RWPE2 (cell line): ENCODE results near the gene RRM2.
A peak's percentile ranks its signal among the peaks of the same experiment; 100 is the strongest.

Source experiments
- ATAC-seq: fragments of 200-7000 bp; cut with Tn5 transposase; 3 replicates; pipeline ENCODE4 v1.9.1; 2021; ENCODE audit warnings: low read depth
- DNase-seq: peaks from one replicate; pipeline ENCODE4 v3.0.0-alpha.2; 2020; ENCODE audit warnings: low spot score
- H3K27ac ChIP-seq: fragments of 450-650 bp; 2 replicates; pipeline ENCODE4 v1.5.1; 2017; ENCODE audit warnings: mild to moderate bottlenecking; ENCODE audit not compliant: poor library complexity, severe bottlenecking
- H3K27me3 ChIP-seq: fragments of 250-450 bp; sonication (Bioruptor Pico); 2 replicates; pipeline ENCODE4 v1.5.1; 2021; ENCODE audit warnings: mild to moderate bottlenecking, moderate library complexity; ENCODE audit not compliant: insufficient read depth, poor library complexity, severe bottlenecking
- H3K36me3 ChIP-seq: fragments of 250-450 bp; sonication (Bioruptor Pico); 2 replicates; pipeline ENCODE4 v1.5.1; 2020; ENCODE audit warnings: low read depth, mild to moderate bottlenecking, moderate library complexity
- H3K4me1 ChIP-seq: fragments of 250-450 bp; sonication (Bioruptor Pico); 2 replicates; pipeline ENCODE4 v1.5.1; 2021; ENCODE audit warnings: mild to moderate bottlenecking, moderate library complexity; ENCODE audit not compliant: insufficient read depth, poor library complexity, severe bottlenecking
- H3K4me3 ChIP-seq: fragments of 250-450 bp; sonication (Bioruptor Pico); 2 replicates; pipeline ENCODE4 v1.5.1; 2021; ENCODE audit warnings: mild to moderate bottlenecking, moderate library complexity; ENCODE audit not compliant: severe bottlenecking
- H3K9me3 ChIP-seq: fragments of 250-450 bp; sonication (Bioruptor Pico); 2 replicates; pipeline ENCODE4 v1.5.1; 2021; ENCODE audit warnings: mild to moderate bottlenecking, moderate library complexity; ENCODE audit not compliant: severe bottlenecking
- TF ChIP-seq, protein P1 (sequence below): fragments of 450-650 bp; IDR thresholded peaks from one replicate; pipeline ENCODE4 v1.5.1; 2017; ENCODE audit warnings: mild to moderate bottlenecking, moderate library complexity; ENCODE audit not compliant: poor library complexity, severe bottlenecking

Gene RRM2

DNA sequence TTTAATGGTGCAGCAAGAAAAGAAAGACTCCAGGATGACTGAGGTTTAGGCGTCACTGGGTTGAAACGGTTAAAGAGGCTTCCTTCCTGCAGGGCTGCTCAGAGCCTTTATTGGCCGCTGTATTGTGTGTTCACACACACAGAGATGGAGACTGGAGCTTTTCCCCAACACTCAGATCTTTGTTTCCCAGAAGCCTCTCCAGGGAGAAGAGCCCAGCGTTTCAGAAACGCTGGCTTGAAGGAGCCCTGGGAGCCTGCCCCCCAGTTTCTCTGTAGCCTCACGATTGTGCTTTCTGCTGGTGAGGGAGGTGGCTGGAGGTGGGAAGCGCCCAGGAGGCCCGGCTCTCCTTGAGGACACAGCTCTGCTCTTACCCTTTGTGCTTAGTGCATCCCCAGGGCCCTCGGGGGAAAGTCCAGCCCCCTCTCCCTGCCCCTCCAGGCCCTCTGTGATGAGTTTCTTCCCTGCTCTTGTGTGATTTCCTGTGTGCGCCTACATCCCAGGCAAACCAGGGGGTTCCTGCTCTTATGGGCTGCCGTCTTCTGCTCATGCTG is 37.1 kb downstream of the RRM2 start:
- TF ChIP-seq, protein P1, sequence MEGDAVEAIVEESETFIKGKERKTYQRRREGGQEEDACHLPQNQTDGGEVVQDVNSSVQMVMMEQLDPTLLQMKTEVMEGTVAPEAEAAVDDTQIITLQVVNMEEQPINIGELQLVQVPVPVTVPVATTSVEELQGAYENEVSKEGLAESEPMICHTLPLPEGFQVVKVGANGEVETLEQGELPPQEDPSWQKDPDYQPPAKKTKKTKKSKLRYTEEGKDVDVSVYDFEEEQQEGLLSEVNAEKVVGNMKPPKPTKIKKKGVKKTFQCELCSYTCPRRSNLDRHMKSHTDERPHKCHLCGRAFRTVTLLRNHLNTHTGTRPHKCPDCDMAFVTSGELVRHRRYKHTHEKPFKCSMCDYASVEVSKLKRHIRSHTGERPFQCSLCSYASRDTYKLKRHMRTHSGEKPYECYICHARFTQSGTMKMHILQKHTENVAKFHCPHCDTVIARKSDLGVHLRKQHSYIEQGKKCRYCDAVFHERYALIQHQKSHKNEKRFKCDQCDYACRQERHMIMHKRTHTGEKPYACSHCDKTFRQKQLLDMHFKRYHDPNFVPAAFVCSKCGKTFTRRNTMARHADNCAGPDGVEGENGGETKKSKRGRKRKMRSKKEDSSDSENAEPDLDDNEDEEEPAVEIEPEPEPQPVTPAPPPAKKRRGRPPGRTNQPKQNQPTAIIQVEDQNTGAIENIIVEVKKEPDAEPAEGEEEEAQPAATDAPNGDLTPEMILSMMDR, result no peak
- no peak overlapping the region for H3K27ac ChIP-seq
- ATAC-seq, result no peak
- H3K36me3 ChIP-seq, result no peaks in the 10 kb centered on the region
- no peaks in the 10 kb centered on the region for H3K4me1 ChIP-seq
- no peak overlapping the region for H3K4me3 ChIP-seq
- H3K27me3 ChIP-seq, result no peaks in the 10 kb centered on the region
- H3K9me3 ChIP-seq, result no peaks in the 10 kb centered on the region
- no peak for DNase-seq

DNA sequence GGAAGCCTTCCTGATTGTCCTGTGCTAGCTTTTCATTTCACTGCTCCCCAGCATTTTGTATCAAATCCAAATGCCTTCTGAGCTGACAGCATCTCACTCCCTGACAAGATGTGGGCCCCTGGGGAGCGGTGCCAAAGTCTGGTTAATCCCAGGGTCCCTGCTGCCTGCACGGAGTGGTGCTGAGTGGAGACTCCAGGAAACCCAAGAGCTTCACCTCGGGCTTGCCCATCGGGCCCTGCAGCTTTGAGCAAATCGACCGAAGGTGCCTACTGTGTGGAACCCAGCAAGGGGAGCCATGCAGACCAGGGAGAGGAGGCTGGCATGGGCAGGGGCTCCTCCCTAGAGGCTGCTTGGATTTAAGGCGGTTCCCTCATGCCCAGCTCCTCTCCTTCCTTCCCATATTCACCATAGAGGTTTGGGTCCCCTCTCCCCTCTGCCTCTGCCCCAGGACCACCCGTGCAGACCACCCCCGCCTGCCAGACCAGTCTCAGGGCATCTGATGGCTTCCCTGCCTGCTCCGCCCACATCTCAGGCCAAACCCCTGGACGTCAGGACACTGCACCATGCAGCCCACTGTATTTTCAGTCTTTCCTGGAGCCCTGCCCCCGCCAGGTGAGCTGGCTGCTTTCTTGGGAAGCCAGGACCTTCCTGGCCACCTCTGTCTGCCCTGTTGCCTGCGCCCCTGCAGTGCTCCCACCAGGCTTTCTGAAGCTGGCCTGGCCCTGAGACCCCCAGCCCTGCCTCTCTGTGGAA is 37.8 kb downstream of the RRM2 start:
- no peak for DNase-seq
- no peaks in the 10 kb centered on the region for H3K27me3 ChIP-seq
- no peaks in the 10 kb centered on the region for H3K4me1 ChIP-seq
- no peak overlapping the region for H3K4me3 ChIP-seq
- TF ChIP-seq, protein P1, result no peak
- H3K27ac ChIP-seq, result no peak overlapping the region
- no peak for ATAC-seq
- no peaks in the 10 kb centered on the region for H3K36me3 ChIP-seq
- H3K9me3 ChIP-seq, result no peaks in the 10 kb centered on the region

DNA sequence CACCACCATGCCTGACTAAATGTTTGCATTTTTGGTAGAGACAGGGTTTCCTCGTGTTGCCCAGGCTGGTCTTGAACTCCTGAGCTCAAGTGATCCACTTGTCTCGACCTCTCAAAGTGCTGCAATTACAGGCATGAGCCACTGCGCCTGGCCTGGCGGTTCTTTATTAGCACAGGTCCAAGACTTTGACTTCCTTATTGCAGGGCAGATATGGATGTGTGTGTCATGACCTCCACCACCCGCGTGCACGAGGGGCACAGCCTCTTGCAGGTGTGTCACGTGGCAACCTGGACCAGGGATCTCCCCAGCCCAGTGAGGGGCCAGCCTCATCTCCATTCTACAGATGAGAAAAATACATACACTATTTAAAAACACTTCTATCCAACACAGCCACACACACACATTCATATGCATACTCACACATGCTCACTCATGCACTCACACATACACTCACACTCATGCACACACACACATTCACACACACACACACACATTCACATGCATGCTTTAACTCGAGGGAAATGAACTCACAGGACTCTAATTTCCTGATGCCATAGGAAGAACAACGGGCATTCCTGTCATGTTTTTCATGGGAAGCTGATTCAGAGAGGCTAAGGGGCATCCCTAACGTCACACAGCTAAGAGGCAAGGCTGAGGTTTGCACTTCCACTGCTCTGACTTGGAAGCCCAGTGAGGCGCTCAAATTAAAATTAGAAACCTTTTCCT is 38.8 kb downstream of the RRM2 start:
- no peaks in the 10 kb centered on the region for H3K36me3 ChIP-seq
- H3K4me3 ChIP-seq, result no peak overlapping the region
- ATAC-seq, result no peak

DNA sequence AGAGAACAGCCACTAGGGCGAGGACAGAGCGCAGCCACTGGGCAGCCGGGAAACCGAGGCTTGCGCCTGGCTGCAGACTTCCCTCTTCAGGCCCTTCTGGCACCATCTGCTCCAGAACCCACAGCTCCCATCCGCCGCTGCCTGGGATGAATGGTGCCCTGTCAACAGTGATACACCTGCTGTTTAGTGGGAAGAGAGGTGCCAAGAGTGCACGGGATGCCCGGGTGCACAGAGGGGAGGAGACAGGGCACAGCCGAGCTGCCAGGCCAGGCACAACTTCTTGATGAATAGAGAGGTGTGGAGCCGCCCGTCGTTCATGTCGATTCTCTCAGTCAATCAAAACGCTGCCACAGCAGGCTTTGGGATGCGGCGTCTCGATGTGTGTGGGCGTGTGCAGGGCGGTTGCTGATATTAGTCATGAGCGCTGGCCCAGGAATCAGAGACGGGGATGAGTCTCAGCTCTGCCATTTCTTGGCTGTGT is 39.5 kb downstream of the RRM2 start:
- H3K4me1 ChIP-seq, result no peaks in the 10 kb centered on the region
- peak; percentile 53 for ATAC-seq
- DNase-seq, result no peak
- no peaks in the 10 kb centered on the region for H3K36me3 ChIP-seq
- H3K9me3 ChIP-seq, result no peaks in the 10 kb centered on the region
- no peak overlapping the region for H3K27ac ChIP-seq
- no peaks in the 10 kb centered on the region for H3K27me3 ChIP-seq
- TF ChIP-seq, protein P1, result no peak
- H3K4me3 ChIP-seq, result no peak overlapping the region

More for the DNA sequence above, 38.8 kb downstream of the RRM2 start:
- Histone ChIP-seq H3K4me1 (no peaks in the 10 kb centered on the region), H3K27ac (no peak overlapping the region), H3K9me3 (no peaks in the 10 kb centered on the region), H3K27me3 (no peaks in the 10 kb centered on the region)
- no peak for DNase-seq
- TF ChIP-seq, protein P1, result no peak
